Measurements from ENCODE around the gene TCEAL9. TPM values are rescaled to one million over a fixed set of nuclear protein-coding genes. Genes with fewer than 3 reads are reported as not detected.

Gene TCEAL9
- total and polyA plus RNA-seq, 7 donors, result 3.4 to 15.1 (median 9.1) TPM

GRCh38 chrX:103396660-103397059 lies 40.4 kb downstream of the TCEAL9 start:
- WGBS, 3 donors, result 56 to 79% (median 75%) methylated on average over 2 of the region's 2 CpGs
- ATAC-seq, result no peak
- Histone ChIP-seq H3K4me3 (no peak overlapping the region), H3K4me1 (no peaks in the 10 kb centered on the region), H3K36me3 (ENCODE audit: insufficient read depth in 1 of 2, low read depth in 1 of 2) (no peaks in the 10 kb centered on the region), H3K27me3 (ENCODE audit: insufficient read depth in 3 of 3, low read length in 2 of 3) (peaks cover 0 to 27% (median 0%) of the 10 kb centered on the region in 3 donors), H3K9me3 (no peaks in the 10 kb centered on the region), H3K27ac (no peak overlapping the region)
- DNase-seq, result no peak
- TF ChIP-seq, protein P1, sequence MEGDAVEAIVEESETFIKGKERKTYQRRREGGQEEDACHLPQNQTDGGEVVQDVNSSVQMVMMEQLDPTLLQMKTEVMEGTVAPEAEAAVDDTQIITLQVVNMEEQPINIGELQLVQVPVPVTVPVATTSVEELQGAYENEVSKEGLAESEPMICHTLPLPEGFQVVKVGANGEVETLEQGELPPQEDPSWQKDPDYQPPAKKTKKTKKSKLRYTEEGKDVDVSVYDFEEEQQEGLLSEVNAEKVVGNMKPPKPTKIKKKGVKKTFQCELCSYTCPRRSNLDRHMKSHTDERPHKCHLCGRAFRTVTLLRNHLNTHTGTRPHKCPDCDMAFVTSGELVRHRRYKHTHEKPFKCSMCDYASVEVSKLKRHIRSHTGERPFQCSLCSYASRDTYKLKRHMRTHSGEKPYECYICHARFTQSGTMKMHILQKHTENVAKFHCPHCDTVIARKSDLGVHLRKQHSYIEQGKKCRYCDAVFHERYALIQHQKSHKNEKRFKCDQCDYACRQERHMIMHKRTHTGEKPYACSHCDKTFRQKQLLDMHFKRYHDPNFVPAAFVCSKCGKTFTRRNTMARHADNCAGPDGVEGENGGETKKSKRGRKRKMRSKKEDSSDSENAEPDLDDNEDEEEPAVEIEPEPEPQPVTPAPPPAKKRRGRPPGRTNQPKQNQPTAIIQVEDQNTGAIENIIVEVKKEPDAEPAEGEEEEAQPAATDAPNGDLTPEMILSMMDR (IDR thresholded peaks at IDR 0.05), result no peak
- intact Hi-C loops (cut with DNase I), result no loop called here

GRCh38 chrX:103397707-103398106 lies 41.4 kb downstream of the TCEAL9 start:
- Histone ChIP-seq H3K27me3 (ENCODE audit: insufficient read depth in 3 of 3, low read length in 2 of 3) (peaks cover 0 to 27% (median 0%) of the 10 kb centered on the region in 3 donors), H3K36me3 (ENCODE audit: insufficient read depth in 1 of 2, low read depth in 1 of 2) (no peaks in the 10 kb centered on the region), H3K4me3 (no peak overlapping the region), H3K4me1 (no peaks in the 10 kb centered on the region), H3K9me3 (no peaks in the 10 kb centered on the region), H3K27ac (no peak overlapping the region)
- intact Hi-C loops (cut with DNase I), result no loop called here
- ATAC-seq, result no peak
- TF ChIP-seq, protein P1 (IDR thresholded peaks at IDR 0.05), result no peak
- no peak for DNase-seq
- 70 to 86% (median 84%) methylated on average over 4 of the region's 4 CpGs for WGBS, 3 donors

GRCh38 chrX:103398421-103398864 lies 42.1 kb downstream of the TCEAL9 start:
- Histone ChIP-seq H3K4me1 (no peaks in the 10 kb centered on the region), H3K27me3 (ENCODE audit: insufficient read depth in 3 of 3, low read length in 2 of 3) (peaks cover 0 to 27% (median 0%) of the 10 kb centered on the region in 3 donors), H3K27ac (no peak overlapping the region), H3K36me3 (ENCODE audit: insufficient read depth in 1 of 2, low read depth in 1 of 2) (no peaks in the 10 kb centered on the region), H3K4me3 (no peak overlapping the region), H3K9me3 (no peaks in the 10 kb centered on the region)
- intact Hi-C loops (cut with DNase I), result no loop called here
- DNase-seq (no peak), ATAC-seq (no peak)
- 5 to 24% (median 9%) methylated on average over 1 of the region's 1 CpG for WGBS, 3 donors
- TF ChIP-seq, protein P1 (IDR thresholded peaks at IDR 0.05), result no peak

- H3K27ac ChIP-seq, result no peak overlapping the region
- no peaks in the 10 kb centered on the region for H3K9me3 ChIP-seq
- intact Hi-C loops (cut with DNase I), result no loop called here
- H3K4me3 ChIP-seq, result no peak overlapping the region
- DNase-seq (no peak), ATAC-seq (no peak)
- H3K36me3 ChIP-seq (ENCODE audit: insufficient read depth in 1 of 2, low read depth in 1 of 2), result no peaks in the 10 kb centered on the region
- no peaks in the 10 kb centered on the region for H3K4me1 ChIP-seq
- H3K27me3 ChIP-seq (ENCODE audit: insufficient read depth in 3 of 3, low read length in 2 of 3), result peaks cover 0 to 28% (median 0%) of the 10 kb centered on the region in 3 donors
- TF ChIP-seq, protein P1 (IDR thresholded peaks at IDR 0.05), result no peak
- WGBS, 3 donors, result 30 to 68% (median 56%) methylated on average over 1 of the region's 1 CpG
These were observed 43.4 kb downstream of the TCEAL9 start for GRCh38 chrX:103399744-103400143.

DNA sequence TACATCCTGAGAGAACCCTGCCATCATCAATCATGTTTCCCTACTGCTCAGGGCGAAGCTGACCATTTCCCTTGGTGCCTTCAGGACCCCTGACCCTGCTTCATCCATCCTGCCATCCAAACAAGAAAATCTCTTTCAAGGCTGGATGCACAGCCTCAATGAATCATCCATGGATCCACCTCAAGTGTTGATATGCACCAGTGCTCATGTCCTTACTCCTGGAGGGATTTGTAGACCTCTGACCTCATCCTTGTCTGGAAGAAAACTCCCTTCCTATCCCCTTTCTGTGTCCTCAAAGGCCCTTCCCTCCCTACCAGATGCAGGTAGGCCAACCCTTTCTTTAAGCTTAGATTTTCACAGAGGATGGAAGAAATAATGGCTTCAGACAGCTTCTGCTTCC lies 44.6 kb downstream of the TCEAL9 start:
- Histone ChIP-seq H3K36me3 (ENCODE audit: insufficient read depth in 1 of 2, low read depth in 1 of 2) (no peaks in the 10 kb centered on the region), H3K4me1 (no peaks in the 10 kb centered on the region), H3K9me3 (no peaks in the 10 kb centered on the region), H3K27me3 (ENCODE audit: insufficient read depth in 3 of 3, low read length in 2 of 3) (peaks cover 0 to 37% (median 0%) of the 10 kb centered on the region in 3 donors), H3K4me3 (no peak overlapping the region), H3K27ac (no peak overlapping the region)
- ATAC-seq, result no peak
- 48 to 63% (median 50%) methylated on average over 1 of the region's 1 CpG for WGBS, 3 donors
- intact Hi-C loops (cut with DNase I), result no loop called here
- DNase-seq, result no peak
- TF ChIP-seq, protein P1 (IDR thresholded peaks at IDR 0.05), result no peak

Data from psoas muscle (tissue), 8 donors.